ENCODE measurements around the gene AASDH. TPM values are rescaled to one million over a fixed set of nuclear protein-coding genes. Genes with fewer than 3 reads are reported as not detected.

The AASDH gene
- total and polyA plus RNA-seq, 2 donors (not counting 1 experiment from before 2014, with no cell fraction given), result 6.9 to 15.2 TPM

DNA sequence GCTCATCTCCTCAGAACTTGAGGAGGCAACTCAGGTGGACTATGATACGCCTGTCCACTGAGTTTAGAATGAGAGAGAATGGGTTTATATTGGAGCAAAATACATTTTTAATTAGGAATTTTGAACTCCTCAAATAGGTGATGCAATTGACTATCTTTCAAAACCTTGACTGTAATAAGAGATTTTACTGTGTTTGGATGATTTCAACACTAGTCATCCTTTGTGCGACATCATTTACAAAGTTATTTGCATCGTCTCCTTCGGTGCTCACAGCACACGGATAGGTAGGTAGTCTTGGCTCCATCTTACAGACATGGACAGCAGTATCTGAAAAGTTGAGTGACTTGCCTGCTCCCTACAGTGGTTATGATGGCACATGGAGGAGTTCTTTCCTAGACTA, 67.0 kb downstream of the AASDH start:
- no peaks in the 10 kb centered on the region for H3K79me2 ChIP-seq (ENCODE audit: control insufficient read depth, insufficient read depth, low read length)
- DNase-seq (no peak), ATAC-seq (ENCODE audit: low read depth) (no peak)
- ChIA-PET POLR2A (no interaction called here), CTCF (no interaction called here)
- peaks cover 0 to under 1% (median 0%) of the 10 kb centered on the region in 3 donors for H3K9me3 ChIP-seq (ENCODE audit: control extremely low read depth in 1 of 3, control insufficient read depth in 2 of 3, insufficient read depth in 1 of 3, low read length in 2 of 3)
- no peaks in the 10 kb centered on the region for H3K27me3 ChIP-seq (replicated peaks in 1 of 4; ENCODE audit: control extremely low read depth in 1 of 4, control insufficient read depth in 3 of 4, insufficient read depth in 4 of 4, low read length in 3 of 4)
- TF ChIP-seq EZH2 (IDR thresholded peaks at IDR 0.05; ENCODE audit: borderline replicate concordance, insufficient read depth, low read depth, low read length, poor library complexity, severe bottlenecking), result no peak
- TF ChIP-seq CTCF (IDR thresholded peaks at IDR 0.05), result no peak
- H3K4me2 ChIP-seq (replicated peaks; ENCODE audit: low read depth, low read length, poor library complexity, severe bottlenecking), result no peak overlapping the region
- H3K9ac ChIP-seq (ENCODE audit: low read length), result no peak overlapping the region
- Mint-ChIP-seq H3K4me3 (no peak overlapping the region), H3K4me1 (no peaks in the 10 kb centered on the region), H3K27ac (no peak overlapping the region), H3K9me3 (ENCODE audit: insufficient read depth) (no peaks in the 10 kb centered on the region), H3K27me3 (no peaks in the 10 kb centered on the region)
- H2AFZ ChIP-seq (ENCODE audit: insufficient read depth, low read depth, low read length, poor library complexity, severe bottlenecking), result no peak overlapping the region
- no peaks in the 10 kb centered on the region for H4K20me1 ChIP-seq (ENCODE audit: control insufficient read depth, insufficient read depth, low read length, poor library complexity, severe bottlenecking)
- no peak overlapping the region for H3K27ac ChIP-seq (ENCODE audit: low read length in 2 of 2)
- H3K36me3 ChIP-seq (replicated peaks in 1 of 2; ENCODE audit: control extremely low read depth in 1 of 2, control insufficient read depth in 1 of 2, extremely low read depth in 1 of 2, insufficient read depth in 2 of 2, low read length in 1 of 2), result no peaks in the 10 kb centered on the region
- no peak overlapping the region for H3K4me3 ChIP-seq (ENCODE audit: control extremely low read depth in 1 of 5, extremely low read depth in 1 of 5, insufficient read depth in 1 of 5, low read depth in 2 of 5, low read length in 4 of 5)
- H3K4me1 ChIP-seq (ENCODE audit: control insufficient read depth in 2 of 2, insufficient read depth in 2 of 2, low read length in 2 of 2), result no peaks in the 10 kb centered on the region
- intact Hi-C loops (cut with micrococcal nuclease), result no loop called here
- 90% methylated on average over 2 of the region's 5 CpGs for WGBS (ENCODE audit: insufficient coverage)

- 100% methylated on average over 1 of the region's 1 CpG for WGBS (ENCODE audit: insufficient coverage)
Measured at GRCh38 chr4:56318555-56318954, 68.7 kb downstream of the AASDH start.

More at GRCh38 chr4:56318555-56318954, 68.7 kb downstream of the AASDH start:
- H3K4me3 ChIP-seq (ENCODE audit: control extremely low read depth in 1 of 5, extremely low read depth in 1 of 5, insufficient read depth in 1 of 5, low read depth in 2 of 5, low read length in 4 of 5), result no peak overlapping the region
- no peaks in the 10 kb centered on the region for H4K20me1 ChIP-seq (ENCODE audit: control insufficient read depth, insufficient read depth, low read length, poor library complexity, severe bottlenecking)
- no peaks in the 10 kb centered on the region for H3K27me3 ChIP-seq (replicated peaks in 1 of 4; ENCODE audit: control extremely low read depth in 1 of 4, control insufficient read depth in 3 of 4, insufficient read depth in 4 of 4, low read length in 3 of 4)
- DNase-seq, result no peak
- H3K9me3 ChIP-seq (ENCODE audit: control extremely low read depth in 1 of 3, control insufficient read depth in 2 of 3, insufficient read depth in 1 of 3, low read length in 2 of 3), result peaks cover 0 to 14% (median 0%) of the 10 kb centered on the region in 3 donors
- Mint-ChIP-seq H3K9me3 (ENCODE audit: insufficient read depth) (no peaks in the 10 kb centered on the region), H3K27me3 (no peaks in the 10 kb centered on the region), H3K27ac (no peak overlapping the region), H3K4me3 (no peak overlapping the region), H3K4me1 (no peaks in the 10 kb centered on the region)
- TF ChIP-seq CTCF (IDR thresholded peaks at IDR 0.05), result no peak
- TF ChIP-seq EZH2 (IDR thresholded peaks at IDR 0.05; ENCODE audit: borderline replicate concordance, insufficient read depth, low read depth, low read length, poor library complexity, severe bottlenecking), result no peak
- no peak for ATAC-seq (ENCODE audit: low read depth)
- intact Hi-C loops (cut with micrococcal nuclease), result no loop called here
- no peaks in the 10 kb centered on the region for H3K36me3 ChIP-seq (replicated peaks in 1 of 2; ENCODE audit: control extremely low read depth in 1 of 2, control insufficient read depth in 1 of 2, extremely low read depth in 1 of 2, insufficient read depth in 2 of 2, low read length in 1 of 2)
- ChIA-PET POLR2A (no interaction called here), CTCF (no interaction called here)
- H3K9ac ChIP-seq (ENCODE audit: low read length), result no peak overlapping the region
- H3K4me1 ChIP-seq (ENCODE audit: control insufficient read depth in 2 of 2, insufficient read depth in 2 of 2, low read length in 2 of 2), result no peaks in the 10 kb centered on the region
- H3K4me2 ChIP-seq (replicated peaks; ENCODE audit: low read depth, low read length, poor library complexity, severe bottlenecking), result no peak overlapping the region
- H2AFZ ChIP-seq (ENCODE audit: insufficient read depth, low read depth, low read length, poor library complexity, severe bottlenecking), result no peak overlapping the region
- H3K27ac ChIP-seq (ENCODE audit: low read length in 2 of 2), result no peak overlapping the region
- H3K79me2 ChIP-seq (ENCODE audit: control insufficient read depth, insufficient read depth, low read length), result no peaks in the 10 kb centered on the region

Measured in B cell (primary cell).